Mesenchymal stem cell (in vitro differentiated cells and primary cell): ENCODE results near the gene MUC15.
A peak's percentile ranks its signal among the peaks of the same experiment; 100 is the strongest.

Source experiments
- DNase-seq: peaks from one replicate; pipeline ENCODE4 v3.0.0-alpha.2; 2013
- H2AFZ ChIP-seq: one replicate; pipeline ENCODE4 v1.6.1; 2013; ENCODE audit warnings: low read depth, mild to moderate bottlenecking, control low read depth, inconsistent platforms, low read length, moderate library complexity
- H2AK5ac ChIP-seq: 2 replicates; pipeline ENCODE4 v1.6.1; 2013; ENCODE audit warnings: low read length, moderate library complexity, mild to moderate bottlenecking, inconsistent platforms; ENCODE audit not compliant: severe bottlenecking
- H2BK120ac ChIP-seq: one replicate; pipeline ENCODE4 v1.6.1; 2013; ENCODE audit warnings: low read depth, mild to moderate bottlenecking, inconsistent platforms, low read length, moderate library complexity
- H2BK12ac ChIP-seq, 2 experiments: one replicate each; pipeline ENCODE4 v1.6.1; 2013; ENCODE audit warnings: inconsistent platforms in 2 of 2, low read length in 2 of 2, mild to moderate bottlenecking in 2 of 2, moderate library complexity in 2 of 2, control low read depth in 1 of 2
- H2BK15ac ChIP-seq: one replicate; pipeline ENCODE4 v1.6.1; 2013; ENCODE audit warnings: mild to moderate bottlenecking, low read depth, inconsistent platforms; ENCODE audit not compliant: poor library complexity, severe bottlenecking
- H2BK5ac ChIP-seq: 2 replicates; pipeline ENCODE4 v1.6.1; 2013; ENCODE audit warnings: low read depth, mild to moderate bottlenecking, low read length, control low read depth, inconsistent platforms; ENCODE audit not compliant: poor library complexity, severe bottlenecking
- H3K14ac ChIP-seq, 2 experiments: one replicate each; pipeline ENCODE4 v1.6.1; 2013; ENCODE audit warnings: inconsistent platforms in 2 of 2, low read length in 2 of 2, control low read depth in 1 of 2, mild to moderate bottlenecking in 1 of 2, moderate library complexity in 1 of 2
- H3K18ac ChIP-seq, 2 experiments: one replicate each; pipeline ENCODE4 v1.6.1; 2013; ENCODE audit warnings: inconsistent platforms in 2 of 2, low read length in 2 of 2, control low read depth in 1 of 2, low read depth in 1 of 2, mild to moderate bottlenecking in 1 of 2
- H3K23ac ChIP-seq, 2 experiments: one replicate each; pipeline ENCODE4 v1.6.1; 2013; ENCODE audit warnings: inconsistent platforms in 2 of 2, low read length in 2 of 2, mild to moderate bottlenecking in 2 of 2, moderate library complexity in 2 of 2, control low read depth in 1 of 2
- H3K27ac ChIP-seq: 2 replicates; pipeline ENCODE4 v1.5.1; 2013; ENCODE audit warnings: mild to moderate bottlenecking, moderate library complexity, low read length, control low read depth, inconsistent platforms; ENCODE audit not compliant: poor library complexity, severe bottlenecking
- H3K27me3 ChIP-seq, 2 experiments: 2 replicates each; pipeline versions ENCODE4 v1.6.1 to v1.7.0; 2013; ENCODE audit warnings: low read length in 2 of 2, mild to moderate bottlenecking in 2 of 2, moderate library complexity in 2 of 2, control low read depth in 1 of 2, inconsistent platforms in 1 of 2; ENCODE audit not compliant: control insufficient read depth in 1 of 2, insufficient read depth in 1 of 2
- H3K36me3 ChIP-seq, 2 experiments: 2 replicates each; pipeline versions ENCODE4 v1.6.1 to v1.7.0; 2013; ENCODE audit warnings: low read length in 2 of 2, control low read depth in 1 of 2, inconsistent platforms in 1 of 2, low read depth in 1 of 2, mild to moderate bottlenecking in 1 of 2; ENCODE audit not compliant: insufficient read depth in 2 of 2, control insufficient read depth in 1 of 2
- H3K4ac ChIP-seq, 2 experiments: one replicate each; pipeline ENCODE4 v1.6.1; 2013; ENCODE audit warnings: inconsistent platforms in 2 of 2, low read length in 2 of 2, mild to moderate bottlenecking in 2 of 2, moderate library complexity in 2 of 2, control low read depth in 1 of 2, low read depth in 1 of 2
- H3K4me1 ChIP-seq: 2 replicates; pipeline ENCODE4 v1.6.1; 2013; ENCODE audit warnings: low read depth, low read length, control low read depth; ENCODE audit not compliant: control insufficient read depth, insufficient read depth
- H3K4me2 ChIP-seq: 2 replicates; pipeline ENCODE4 v1.6.1; 2013; ENCODE audit warnings: low read length, mild to moderate bottlenecking, inconsistent platforms; ENCODE audit not compliant: poor library complexity, severe bottlenecking
- H3K4me3 ChIP-seq, 2 experiments: 2 replicates each; pipeline versions ENCODE4 v1.5.1 to v1.7.0; 2013; ENCODE audit warnings: low read length in 2 of 2, mild to moderate bottlenecking in 2 of 2, control low read depth in 1 of 2, low read depth in 1 of 2; ENCODE audit not compliant: insufficient read depth in 1 of 2
- H3K79me1 ChIP-seq: replicated peaks from 2 replicates; pipeline ENCODE4 v1.6.1; 2013; ENCODE audit warnings: mild to moderate bottlenecking, control low read depth, low read length, inconsistent platforms; ENCODE audit not compliant: poor library complexity, severe bottlenecking
- H3K9ac ChIP-seq: 2 replicates; pipeline ENCODE4 v1.7.0; 2013; ENCODE audit warnings: mild to moderate bottlenecking, low read length, moderate library complexity
- H3K9me3 ChIP-seq: 2 replicates; pipeline ENCODE4 v1.7.0; 2013; ENCODE audit warnings: mild to moderate bottlenecking, low read length; ENCODE audit not compliant: control insufficient read depth
- H4K8ac ChIP-seq: one replicate; pipeline ENCODE4 v1.6.1; 2013; ENCODE audit warnings: inconsistent platforms, mild to moderate bottlenecking, low read length, moderate library complexity
- H4K91ac ChIP-seq: one replicate; pipeline ENCODE4 v1.6.1; 2013; ENCODE audit warnings: mild to moderate bottlenecking, low read length, inconsistent platforms
- WGBS: methylation state at CpG from one replicate; pipeline ENCODE4 v1.1.7; 2013; ENCODE audit warnings: mixed read lengths; 5-methylcytosine and 5-hydroxymethylcytosine counted together

The MUC15 gene

DNA sequence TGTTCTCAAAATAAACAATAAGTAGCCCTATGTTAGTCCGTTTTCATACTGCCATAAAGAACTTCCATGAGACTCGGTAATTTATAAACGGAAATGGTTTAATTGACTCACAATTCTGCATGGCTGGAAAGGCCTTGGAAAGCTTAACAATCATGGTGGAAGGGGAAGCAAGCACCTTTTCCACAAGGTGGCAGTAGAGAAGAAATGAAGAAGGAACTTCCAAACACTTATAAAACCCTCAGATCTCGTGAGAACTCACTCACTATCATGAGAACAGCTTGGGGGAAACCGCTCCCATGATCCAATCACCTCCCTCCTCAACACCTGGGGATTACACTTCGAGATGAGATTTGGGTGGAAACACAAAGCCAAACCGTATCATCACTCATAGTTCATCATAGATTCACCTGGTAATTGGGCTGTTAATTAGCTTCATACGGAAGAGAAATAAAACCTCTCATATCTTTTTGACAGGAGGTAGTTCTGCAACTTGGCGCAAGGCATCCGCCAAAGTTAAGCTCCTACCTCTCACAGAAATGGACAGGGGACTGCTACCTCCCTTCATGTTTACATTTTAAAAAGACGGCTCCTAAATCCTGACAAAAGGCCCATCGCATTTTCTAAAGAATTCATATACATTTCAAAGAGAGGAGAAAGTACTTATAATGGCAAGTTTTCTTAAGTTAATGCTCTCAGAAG is 49.0 kb downstream of the MUC15 start:
- Histone ChIP-seq H3K27ac (no peak overlapping the region), H3K36me3 (no peaks in the 10 kb centered on the region), H3K14ac (no peak overlapping the region), H3K9ac (no peak overlapping the region), H3K4ac (no peak overlapping the region), H4K8ac (no peak overlapping the region), H3K23ac (no peak overlapping the region), H2BK12ac (no peak overlapping the region), H2BK15ac (no peak overlapping the region), H3K4me3 (no peak overlapping the region), H2AFZ (no peak overlapping the region), H3K4me1 (no peaks in the 10 kb centered on the region), H3K27me3 (no peaks in the 10 kb centered on the region), H3K79me1 (no peaks in the 10 kb centered on the region), H4K91ac (no peak overlapping the region), H3K18ac (no peak overlapping the region), H3K9me3 (no peaks in the 10 kb centered on the region), H2BK120ac (no peak overlapping the region), H2BK5ac (no peak overlapping the region), H3K4me2 (no peak overlapping the region), H2AK5ac (no peak overlapping the region)
- WGBS = 69% methylated on average over 9 of the region's 12 CpGs
- peak; percentile 12 for DNase-seq

DNA sequence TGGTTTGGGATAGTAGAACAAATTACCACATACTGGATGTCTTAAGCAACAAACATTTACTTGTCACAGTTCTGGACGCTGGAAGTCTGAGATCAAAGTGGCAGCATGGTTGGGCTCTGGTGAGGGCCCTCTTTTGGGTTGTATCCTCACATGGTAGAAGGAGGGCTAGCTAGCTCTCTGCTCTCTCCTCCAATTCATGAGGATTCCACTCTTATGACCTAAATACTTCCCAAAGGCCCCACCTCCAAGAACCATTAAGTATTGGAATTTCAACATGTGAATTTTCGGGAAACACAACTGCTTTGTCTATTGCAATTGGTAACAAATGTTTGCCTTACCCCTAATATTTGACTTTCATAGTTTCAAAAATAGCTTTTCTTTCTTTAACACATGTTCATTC is 52.6 kb downstream of the MUC15 start:
- H3K4me2 ChIP-seq = no peak overlapping the region
- H2BK5ac ChIP-seq = no peak overlapping the region
- no peak overlapping the region for H3K4me3 ChIP-seq
- 93% methylated on average over 1 of the region's 2 CpGs for WGBS
- no peak overlapping the region for H3K4ac ChIP-seq
- H3K14ac ChIP-seq = no peak overlapping the region
- H2AFZ ChIP-seq = no peak overlapping the region
- no peak overlapping the region for H3K18ac ChIP-seq
- no peaks in the 10 kb centered on the region for H3K4me1 ChIP-seq
- H4K91ac ChIP-seq = no peak overlapping the region
- no peaks in the 10 kb centered on the region for H3K27me3 ChIP-seq
- no peak for DNase-seq
- no peak overlapping the region for H3K9ac ChIP-seq
- H2BK15ac ChIP-seq = no peak overlapping the region
- H2AK5ac ChIP-seq = no peak overlapping the region
- H3K36me3 ChIP-seq = no peaks in the 10 kb centered on the region
- no peak overlapping the region for H3K27ac ChIP-seq
- H3K9me3 ChIP-seq = no peaks in the 10 kb centered on the region
- no peak overlapping the region for H3K23ac ChIP-seq
- no peak overlapping the region for H4K8ac ChIP-seq
- H3K79me1 ChIP-seq = no peaks in the 10 kb centered on the region
- no peak overlapping the region for H2BK120ac ChIP-seq
- no peak overlapping the region for H2BK12ac ChIP-seq

DNA sequence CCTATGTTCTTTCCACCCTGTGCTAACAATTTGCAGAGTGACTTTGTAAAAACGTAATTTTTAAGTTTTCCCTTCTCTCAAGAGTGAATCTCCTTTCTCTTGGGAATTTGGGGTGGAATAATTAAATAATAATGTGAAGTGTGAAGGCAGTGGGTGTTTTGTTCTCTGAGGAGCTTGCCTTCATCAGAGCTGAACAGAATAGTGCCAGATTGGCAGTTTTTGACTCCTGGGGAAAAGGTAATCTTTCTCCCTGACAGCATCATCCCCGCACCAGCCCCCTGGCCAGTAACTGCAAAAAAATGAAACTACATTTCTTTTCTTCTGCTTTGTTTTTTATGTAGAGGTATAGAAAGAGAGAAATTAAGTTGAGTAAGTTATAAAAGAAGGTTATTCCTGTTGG is 59.9 kb downstream of the MUC15 start:
- WGBS = 100% methylated on average over 1 of the region's 2 CpGs
- Histone ChIP-seq H3K18ac (no peak overlapping the region), H2BK12ac (no peak overlapping the region), H3K4me2 (no peak overlapping the region), H2AK5ac (no peak overlapping the region), H2BK15ac (no peak overlapping the region), H3K9ac (no peak overlapping the region), H2BK5ac (no peak overlapping the region), H4K8ac (no peak overlapping the region), H3K14ac (no peak overlapping the region), H3K27ac (no peak overlapping the region), H2BK120ac (no peak overlapping the region), H3K79me1 (no peaks in the 10 kb centered on the region), H3K4me1 (no peaks in the 10 kb centered on the region), H4K91ac (no peak overlapping the region), H3K36me3 (no peaks in the 10 kb centered on the region), H3K27me3 (no peaks in the 10 kb centered on the region), H2AFZ (no peak overlapping the region), H3K9me3 (no peaks in the 10 kb centered on the region), H3K23ac (no peak overlapping the region), H3K4ac (no peak overlapping the region), H3K4me3 (no peak overlapping the region)
- DNase-seq = no peak

DNA sequence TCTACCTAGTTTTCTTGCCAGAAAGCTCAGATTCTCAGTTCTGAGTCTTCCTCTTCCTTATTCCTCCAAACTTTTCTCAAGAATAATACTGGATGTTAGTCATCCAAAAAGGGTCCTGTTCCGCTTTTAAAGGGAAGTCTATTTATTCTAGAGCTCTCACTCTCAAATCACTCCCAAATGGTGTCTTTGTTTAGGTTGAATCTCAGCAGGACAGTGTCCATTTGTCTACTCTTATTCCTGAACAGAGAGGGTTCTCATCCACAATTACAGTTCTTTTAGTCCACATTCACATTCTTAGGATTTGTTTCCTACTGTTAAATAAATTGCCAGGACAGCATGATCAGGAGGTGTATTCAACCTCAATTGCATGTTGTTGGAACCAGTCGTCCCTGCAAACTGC is 61.3 kb downstream of the MUC15 start:
- no peak overlapping the region for H2BK120ac ChIP-seq
- H2BK15ac ChIP-seq = no peak overlapping the region
- no peak overlapping the region for H2AFZ ChIP-seq
- H3K23ac ChIP-seq = no peak overlapping the region
- no peaks in the 10 kb centered on the region for H3K79me1 ChIP-seq
- H3K4me3 ChIP-seq = no peak overlapping the region
- no peak overlapping the region for H3K14ac ChIP-seq
- no peak overlapping the region for H2AK5ac ChIP-seq
- no peaks in the 10 kb centered on the region for H3K27me3 ChIP-seq
- H2BK5ac ChIP-seq = no peak overlapping the region
- H4K91ac ChIP-seq = no peak overlapping the region
- H3K4me1 ChIP-seq = no peaks in the 10 kb centered on the region
- H4K8ac ChIP-seq = no peak overlapping the region
- H3K9ac ChIP-seq = no peak overlapping the region
- H3K9me3 ChIP-seq = no peaks in the 10 kb centered on the region
- no peak for DNase-seq
- H3K4me2 ChIP-seq = no peak overlapping the region
- H2BK12ac ChIP-seq = no peak overlapping the region
- no peak overlapping the region for H3K18ac ChIP-seq
- WGBS = 94% methylated on average over 1 of the region's 2 CpGs
- H3K36me3 ChIP-seq = no peaks in the 10 kb centered on the region
- no peak overlapping the region for H3K27ac ChIP-seq
- H3K4ac ChIP-seq = no peak overlapping the region
